ENCODE measurements around the gene VCAN. TPM values are rescaled to one million over a fixed set of nuclear protein-coding genes. Genes with fewer than 3 reads are reported as not detected.

VCAN gene
- total RNA-seq, 1 donor from 2014 or later = 33.7 TPM

DNA sequence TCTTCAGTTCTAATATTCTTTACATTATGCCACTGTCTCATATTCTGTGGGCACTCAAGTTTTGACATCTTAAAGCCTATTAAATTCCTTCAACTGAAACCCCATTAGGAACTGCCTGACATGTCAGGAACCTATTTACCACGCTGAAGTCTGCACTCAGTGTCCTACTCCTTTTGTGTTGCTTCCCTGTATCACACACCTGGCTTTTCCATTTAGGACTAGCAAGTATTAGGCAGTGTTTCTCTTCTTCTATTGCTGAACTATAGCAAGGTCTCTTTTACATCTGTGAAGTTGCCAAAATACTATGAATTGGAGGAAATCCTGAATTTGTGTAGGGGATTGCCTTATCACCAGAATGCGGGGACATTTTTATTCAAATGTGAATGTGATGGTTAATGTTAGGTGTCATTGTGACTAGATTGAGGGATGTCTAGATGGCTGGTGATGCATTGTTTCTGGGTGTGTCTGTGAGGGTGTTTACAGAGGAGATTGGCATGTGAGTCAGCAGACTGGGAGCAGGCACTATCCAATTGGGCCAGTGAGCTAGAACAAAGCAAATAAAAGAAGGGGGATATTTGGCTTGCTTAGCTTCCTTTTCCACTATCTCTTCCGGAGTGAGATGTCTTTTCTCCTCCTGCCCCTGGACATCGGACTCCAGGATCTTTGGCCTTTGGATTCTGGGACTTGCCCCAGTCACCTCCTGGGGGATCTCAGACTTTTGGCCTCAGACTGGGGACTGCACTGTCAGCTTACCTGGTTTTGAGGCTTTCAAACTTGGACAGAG lies 21.2 kb upstream of the VCAN start:
- FAIRE-seq = peak; percentile 86
- peak; percentile 85 for DNase-seq (ENCODE audit: low read depth)
- Histone ChIP-seq H3K36me3 (ENCODE audit: control insufficient read depth, insufficient read depth, low read length) (no peaks in the 10 kb centered on the region), H3K4me3 (ENCODE audit: low read depth, low read length) (no peak overlapping the region), H3K27me3 (ENCODE audit: control insufficient read depth, insufficient read depth, low read length) (no peaks in the 10 kb centered on the region)
- TF ChIP-seq, protein P1, sequence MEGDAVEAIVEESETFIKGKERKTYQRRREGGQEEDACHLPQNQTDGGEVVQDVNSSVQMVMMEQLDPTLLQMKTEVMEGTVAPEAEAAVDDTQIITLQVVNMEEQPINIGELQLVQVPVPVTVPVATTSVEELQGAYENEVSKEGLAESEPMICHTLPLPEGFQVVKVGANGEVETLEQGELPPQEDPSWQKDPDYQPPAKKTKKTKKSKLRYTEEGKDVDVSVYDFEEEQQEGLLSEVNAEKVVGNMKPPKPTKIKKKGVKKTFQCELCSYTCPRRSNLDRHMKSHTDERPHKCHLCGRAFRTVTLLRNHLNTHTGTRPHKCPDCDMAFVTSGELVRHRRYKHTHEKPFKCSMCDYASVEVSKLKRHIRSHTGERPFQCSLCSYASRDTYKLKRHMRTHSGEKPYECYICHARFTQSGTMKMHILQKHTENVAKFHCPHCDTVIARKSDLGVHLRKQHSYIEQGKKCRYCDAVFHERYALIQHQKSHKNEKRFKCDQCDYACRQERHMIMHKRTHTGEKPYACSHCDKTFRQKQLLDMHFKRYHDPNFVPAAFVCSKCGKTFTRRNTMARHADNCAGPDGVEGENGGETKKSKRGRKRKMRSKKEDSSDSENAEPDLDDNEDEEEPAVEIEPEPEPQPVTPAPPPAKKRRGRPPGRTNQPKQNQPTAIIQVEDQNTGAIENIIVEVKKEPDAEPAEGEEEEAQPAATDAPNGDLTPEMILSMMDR (IDR thresholded peaks at IDR 0.05; ENCODE audit: insufficient read depth, low read length, severe bottlenecking) = no peak

DNA sequence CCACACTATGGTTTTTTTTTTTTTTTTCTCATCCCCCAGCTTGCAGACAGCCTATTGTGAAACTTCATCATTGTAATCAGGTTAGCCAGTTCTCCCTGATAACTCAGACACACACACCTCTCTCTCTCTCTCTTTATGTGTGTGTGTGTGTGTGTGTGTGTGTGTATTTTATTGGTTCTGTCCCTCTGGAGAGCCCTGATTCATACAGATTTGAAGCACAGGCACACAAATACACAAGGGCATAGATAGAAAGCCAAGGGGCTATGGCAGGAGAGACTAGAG lies 20.6 kb upstream of the VCAN start:
- H3K27me3 ChIP-seq (ENCODE audit: control insufficient read depth, insufficient read depth, low read length) = no peaks in the 10 kb centered on the region
- H3K4me3 ChIP-seq (ENCODE audit: low read depth, low read length) = no peak overlapping the region
- no peak for FAIRE-seq
- DNase-seq (ENCODE audit: low read depth) = peak; percentile 76
- TF ChIP-seq, protein P1 (IDR thresholded peaks at IDR 0.05; ENCODE audit: insufficient read depth, low read length, severe bottlenecking) = no peak
- no peaks in the 10 kb centered on the region for H3K36me3 ChIP-seq (ENCODE audit: control insufficient read depth, insufficient read depth, low read length)

DNA sequence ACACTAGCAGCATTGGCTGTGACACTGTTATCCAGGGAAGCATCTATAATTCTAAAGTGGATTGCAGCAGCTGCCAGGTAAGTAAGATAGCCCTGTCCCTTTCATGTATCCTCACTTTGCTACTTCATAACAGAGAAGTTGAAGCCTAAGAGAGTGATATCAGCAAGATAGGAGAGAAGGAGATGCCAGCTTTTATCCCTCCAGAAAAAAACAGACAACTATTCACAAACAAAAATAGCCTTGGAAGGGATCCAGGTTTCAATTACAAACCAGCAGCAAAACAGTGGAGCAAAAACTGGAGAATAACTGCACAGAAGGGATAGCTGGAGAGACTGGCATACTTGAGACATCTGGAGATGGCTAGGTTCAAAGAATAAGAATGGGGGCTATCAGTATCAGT lies 19.6 kb upstream of the VCAN start:
- Histone ChIP-seq H3K4me3 (ENCODE audit: low read depth, low read length) (no peak overlapping the region), H3K27me3 (ENCODE audit: control insufficient read depth, insufficient read depth, low read length) (no peaks in the 10 kb centered on the region), H3K36me3 (ENCODE audit: control insufficient read depth, insufficient read depth, low read length) (no peaks in the 10 kb centered on the region)
- FAIRE-seq = no peak
- TF ChIP-seq, protein P1 (IDR thresholded peaks at IDR 0.05; ENCODE audit: insufficient read depth, low read length, severe bottlenecking) = no peak
- DNase-seq (ENCODE audit: low read depth) = no peak

DNA sequence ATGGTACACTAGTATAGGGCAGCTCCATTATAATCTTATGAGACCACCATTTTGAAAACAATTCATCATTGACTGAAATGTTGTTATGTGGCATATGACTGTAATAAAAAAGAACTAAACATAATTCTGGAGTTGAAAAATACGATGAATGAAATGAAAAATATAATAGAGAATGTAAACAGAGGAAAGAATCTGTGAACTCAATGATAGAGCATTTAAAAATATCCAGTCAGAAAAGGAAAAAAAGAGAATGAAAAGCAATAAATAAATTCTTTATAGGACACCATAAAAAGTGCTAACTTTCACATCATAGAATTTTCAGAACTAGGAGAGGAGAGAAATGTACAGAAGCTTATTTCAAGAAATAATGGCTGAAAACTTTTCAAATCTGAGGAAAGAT lies 17.6 kb upstream of the VCAN start:
- Histone ChIP-seq H3K4me3 (ENCODE audit: low read depth, low read length) (no peak overlapping the region), H3K36me3 (ENCODE audit: control insufficient read depth, insufficient read depth, low read length) (no peaks in the 10 kb centered on the region), H3K27me3 (ENCODE audit: control insufficient read depth, insufficient read depth, low read length) (no peaks in the 10 kb centered on the region)
- FAIRE-seq (no peak), DNase-seq (ENCODE audit: low read depth) (no peak)
- TF ChIP-seq, protein P1 (IDR thresholded peaks at IDR 0.05; ENCODE audit: insufficient read depth, low read length, severe bottlenecking) = no peak

DNA sequence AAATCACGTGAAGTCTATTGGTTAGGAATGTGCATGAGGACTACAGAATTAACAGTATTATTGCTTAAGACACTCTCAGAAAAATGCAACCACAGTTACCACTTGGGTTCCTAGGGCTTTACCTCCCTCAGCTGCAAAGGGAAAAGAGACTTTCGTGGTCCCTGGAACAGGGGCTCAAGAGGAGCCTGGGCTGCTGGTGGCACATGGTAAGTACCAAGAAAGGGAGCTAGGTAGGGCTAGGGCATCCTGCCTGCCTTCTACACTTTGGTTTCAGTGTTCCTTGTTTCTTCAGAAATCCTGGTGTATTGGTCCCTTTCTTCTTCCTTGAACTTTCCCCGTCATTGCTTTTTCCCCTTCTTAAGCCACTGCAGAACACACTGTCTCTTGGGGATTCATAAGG lies 7.3 kb upstream of the VCAN start:
- Histone ChIP-seq H3K36me3 (ENCODE audit: control insufficient read depth, insufficient read depth, low read length) (no peaks in the 10 kb centered on the region), H3K27me3 (ENCODE audit: control insufficient read depth, insufficient read depth, low read length) (peaks cover 9% of the 10 kb centered on the region), H3K4me3 (ENCODE audit: low read depth, low read length) (no peak overlapping the region)
- TF ChIP-seq, protein P1 (IDR thresholded peaks at IDR 0.05; ENCODE audit: insufficient read depth, low read length, severe bottlenecking) = no peak
- DNase-seq (ENCODE audit: low read depth) (no peak), FAIRE-seq (no peak)
